Measurements from ENCODE around the gene ZDBF2. TPM values are rescaled to one million over a fixed set of nuclear protein-coding genes. Genes with fewer than 3 reads are reported as not detected.
"Not testable (repeated sequence)": the region's sequence is repeated elsewhere in the genome, so short reads cannot be mapped to it uniquely, and the experiment has no call there.

Gene ZDBF2
- polyA plus RNA-seq, 1 donor (not counting 4 experiments of a cell fraction or from before 2014, with no cell fraction given) = 4.1 TPM

GRCh38 chr2:206257861-206258260 is 16.6 kb upstream of the ZDBF2 start:
- Histone ChIP-seq H3K9me3 (ENCODE audit: control insufficient read depth, low read depth, low read length) (no peaks in the 10 kb centered on the region), H3K4me2 (ENCODE audit: control insufficient read depth, extremely low read depth, insufficient read depth, low read depth, low read length) (no peak overlapping the region), H3K27me3 (ENCODE audit: control insufficient read depth, extremely low read depth, insufficient read depth, low read length) (peaks cover 70% of the 10 kb centered on the region)

GRCh38 chr2:206258615-206259014 is 15.8 kb upstream of the ZDBF2 start:
- H3K79me2 ChIP-seq (ENCODE audit: control insufficient read depth, insufficient read depth, low read length); H3K27ac ChIP-seq (ENCODE audit: control insufficient read depth, insufficient read depth, low read length); FAIRE-seq; dilution Hi-C loops (cut with MboI; ENCODE audit: extremely low pct_ligation_motif_present, low sequenced_read_pairs); H3K4me2 ChIP-seq (ENCODE audit: control insufficient read depth, extremely low read depth, insufficient read depth, low read depth, low read length); H3K36me3 ChIP-seq (ENCODE audit: control insufficient read depth in 2 of 2, extremely low read depth in 1 of 2, insufficient read depth in 2 of 2, low read length in 2 of 2); H3K4me1 ChIP-seq (ENCODE audit: control insufficient read depth, extremely low read depth, insufficient read depth, low read length); H3K4me3 ChIP-seq (ENCODE audit: control insufficient read depth in 2 of 3, extremely low read depth in 1 of 3, insufficient read depth in 2 of 3, low read depth in 1 of 3, low read length in 3 of 3); H2AFZ ChIP-seq (ENCODE audit: control insufficient read depth, low read length); H3K9ac ChIP-seq (ENCODE audit: control insufficient read depth, extremely low read depth, insufficient read depth, low read length); H4K20me1 ChIP-seq (ENCODE audit: control insufficient read depth, extremely low read depth, insufficient read depth, low read length); H3K9me3 ChIP-seq (ENCODE audit: control insufficient read depth, low read depth, low read length); DNase-seq (ENCODE audit: low read depth, low spot score); H3K9me1 ChIP-seq (ENCODE audit: control insufficient read depth, extremely low read depth, insufficient read depth, low read length): not testable (repeated sequence)
- H3K27me3 ChIP-seq (ENCODE audit: control insufficient read depth, extremely low read depth, insufficient read depth, low read length) = peaks cover 71% of the 10 kb centered on the region

More at GRCh38 chr2:206257861-206258260, 16.6 kb upstream of the ZDBF2 start:
- no peaks in the 10 kb centered on the region for H3K36me3 ChIP-seq (ENCODE audit: control insufficient read depth in 2 of 2, extremely low read depth in 1 of 2, insufficient read depth in 2 of 2, low read length in 2 of 2)
- dilution Hi-C loops (cut with MboI; ENCODE audit: extremely low pct_ligation_motif_present, low sequenced_read_pairs) = no loop called here
- FAIRE-seq = no peak
- DNase-seq (ENCODE audit: low read depth, low spot score) = no peak
- H3K4me3 ChIP-seq (ENCODE audit: control insufficient read depth in 2 of 3, extremely low read depth in 1 of 3, insufficient read depth in 2 of 3, low read depth in 1 of 3, low read length in 3 of 3) = no peak overlapping the region
- H2AFZ ChIP-seq (ENCODE audit: control insufficient read depth, low read length) = no peak overlapping the region
- no peak overlapping the region for H3K9ac ChIP-seq (ENCODE audit: control insufficient read depth, extremely low read depth, insufficient read depth, low read length)
- no peaks in the 10 kb centered on the region for H3K4me1 ChIP-seq (ENCODE audit: control insufficient read depth, extremely low read depth, insufficient read depth, low read length)
- H3K9me1 ChIP-seq (ENCODE audit: control insufficient read depth, extremely low read depth, insufficient read depth, low read length) = no peaks in the 10 kb centered on the region
- no peak overlapping the region for H3K27ac ChIP-seq (ENCODE audit: control insufficient read depth, insufficient read depth, low read length)
- TF ChIP-seq EZH2 (IDR thresholded peaks at IDR 0.05; ENCODE audit: low read length) (no peak), CTCF (optimal IDR thresholded peaks at IDR 0.05 in 1 of 3, IDR thresholded peaks at IDR 0.05 in 1 of 3, conservative IDR thresholded peaks at IDR 0.05 in 1 of 3; ENCODE audit: extremely low read depth in 1 of 3, insufficient read depth in 2 of 3, low read length in 3 of 3) (no peak)
- no peaks in the 10 kb centered on the region for H4K20me1 ChIP-seq (ENCODE audit: control insufficient read depth, extremely low read depth, insufficient read depth, low read length)
- no peaks in the 10 kb centered on the region for H3K79me2 ChIP-seq (ENCODE audit: control insufficient read depth, insufficient read depth, low read length)

Data from keratinocyte (primary cell).